Ovary (tissue), 9 donors: ENCODE results near the gene OXA1L. TPM values are rescaled to one million over a fixed set of nuclear protein-coding genes. Genes with fewer than 3 reads are reported as not detected.

Experiments used
- DNase-seq, 5 donors: peaks; one replicate each; pipeline ENCODE4 v3.0.0-alpha.2; 2019 to 2020
- H3K27ac ChIP-seq, 2 donors: fragments of 200-600 bp; one replicate each; pipeline versions ENCODE4 v1.5.1 to v1.8.0; 2019 to 2022
- H3K27me3 ChIP-seq: fragments of 200-600 bp; one replicate; pipeline ENCODE4 v1.8.0; 2022
- H3K36me3 ChIP-seq: fragments of 200-600 bp; sonication (generic); one replicate; pipeline ENCODE4 v1.5.1; 2019
- H3K4me1 ChIP-seq: one replicate; pipeline ENCODE4 v1.8.1; 2013; ENCODE audit warnings: mild to moderate bottlenecking, moderate library complexity; ENCODE audit not compliant: insufficient read depth
- H3K4me3 ChIP-seq: fragments of 200-600 bp; sonication (generic); one replicate; pipeline ENCODE4 v1.5.1; 2017
- H3K9me3 ChIP-seq, 2 donors: fragments of 200-600 bp in 1 of 2; sonication (generic) in 1 of 2; one replicate each; pipeline versions ENCODE4 v1.5.1 to v1.8.1; 2013 to 2019; ENCODE audit warnings: mild to moderate bottlenecking in 1 of 2, moderate library complexity in 1 of 2
- EP300 ChIP-seq: sonication (generic); formaldehyde crosslinking; IDR thresholded peaks from one replicate; pipeline ENCODE4 v1.6.1; 2017; ENCODE audit warnings: antibody characterized with exemption
- POLR2A ChIP-seq: fragments of 450-650 bp; IDR thresholded peaks from one replicate; pipeline ENCODE4 v1.6.1; 2017; ENCODE audit warnings: antibody characterized with exemption, mild to moderate bottlenecking, moderate library complexity
- WGBS, 3 donors: extraction: QIAGEN DNeasy Blood & Tissue Kit in 1 of 3; methylation state at CpG; one replicate each; pipeline versions ENCODE4 v1.1.5 to v1.1.7; 2013 to 2017; 5-methylcytosine and 5-hydroxymethylcytosine counted together
- intact Hi-C, 4 donors: fragments of 100-400 bp; cut with DNase I; formaldehyde crosslinking; loops; one replicate each; pipeline versions ENCODE4 v1.11.0 to v1.15.1; 2022 to 2023
- polyA plus RNA-seq, 2 donors: library from polyadenylated mRNA; stranded (reverse); fragments of 200-250 nt in 1 of 2; fragments of 350-450 nt in 1 of 2; fragmentation: Illumina TruSeq in 1 of 2; extraction: RNeasy Lipid Tissue Mini Kit (QIAGEN cat#74804) in 1 of 2; gene quantifications; one replicate each; pipeline ENCODE4 v1.2.3, GENCODE V29; 2013 to 2014
- total RNA-seq, 7 donors: library from RNA; depleted of rRNA in 2 of 7; stranded (reverse); fragments of >200 nt in 2 of 7; fragmentation: NEBNext Ultra II Directional in 3 of 7; extraction: Animal tissue kit (Norgen Biotek cat#: 25700) in 3 of 7; gene quantifications; one replicate each; pipeline versions ENCODE4 v1.1.0 to v1.2.4, GENCODE V29; 2016 to 2023
- TF ChIP-seq, protein P1 (sequence below), 3 donors: fragments of 450-650 bp in 2 of 3; fragments of 200-600 bp in 1 of 3; IDR thresholded peaks; one replicate each; pipeline versions ENCODE4 v1.5.1 to v1.8.0; 2016 to 2022; ENCODE audit warnings: antibody characterized with exemption in 3 of 3, mild to moderate bottlenecking in 1 of 3
- donor health status: DM: no; HTN: no; CAD: no; lungs with moderate emphysema.
- donor health status: DM: no; HTN: no; CAD: no.
- donor health status: Bipolar disorder and iron deficiency.
- donor health status: DM: yes; HTN: yes; CAD: no.
- donor health status: DM: no; HTN: no; CAD: no.
- donor health status: DM: yes; HTN: yes; CAD: no.

Gene OXA1L
- total and polyA plus RNA-seq, 9 donors, result 52.7 to 199 (median 85.5) TPM

- no peaks in the 10 kb centered on the region for H3K36me3 ChIP-seq
- no peaks in the 10 kb centered on the region for H3K4me1 ChIP-seq
- no peak overlapping the region for H3K27ac ChIP-seq
- DNase-seq, result no peak
- H3K4me3 ChIP-seq, result no peak overlapping the region
- no peaks in the 10 kb centered on the region for H3K9me3 ChIP-seq
- no peaks in the 10 kb centered on the region for H3K27me3 ChIP-seq
- 71 to 81% (median 78%) methylated on average over 9 of the region's 9 CpGs for WGBS, 3 donors
- TF ChIP-seq, protein P1, sequence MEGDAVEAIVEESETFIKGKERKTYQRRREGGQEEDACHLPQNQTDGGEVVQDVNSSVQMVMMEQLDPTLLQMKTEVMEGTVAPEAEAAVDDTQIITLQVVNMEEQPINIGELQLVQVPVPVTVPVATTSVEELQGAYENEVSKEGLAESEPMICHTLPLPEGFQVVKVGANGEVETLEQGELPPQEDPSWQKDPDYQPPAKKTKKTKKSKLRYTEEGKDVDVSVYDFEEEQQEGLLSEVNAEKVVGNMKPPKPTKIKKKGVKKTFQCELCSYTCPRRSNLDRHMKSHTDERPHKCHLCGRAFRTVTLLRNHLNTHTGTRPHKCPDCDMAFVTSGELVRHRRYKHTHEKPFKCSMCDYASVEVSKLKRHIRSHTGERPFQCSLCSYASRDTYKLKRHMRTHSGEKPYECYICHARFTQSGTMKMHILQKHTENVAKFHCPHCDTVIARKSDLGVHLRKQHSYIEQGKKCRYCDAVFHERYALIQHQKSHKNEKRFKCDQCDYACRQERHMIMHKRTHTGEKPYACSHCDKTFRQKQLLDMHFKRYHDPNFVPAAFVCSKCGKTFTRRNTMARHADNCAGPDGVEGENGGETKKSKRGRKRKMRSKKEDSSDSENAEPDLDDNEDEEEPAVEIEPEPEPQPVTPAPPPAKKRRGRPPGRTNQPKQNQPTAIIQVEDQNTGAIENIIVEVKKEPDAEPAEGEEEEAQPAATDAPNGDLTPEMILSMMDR (IDR thresholded peaks at IDR 0.05), result no peak
- TF ChIP-seq POLR2A (no peak), EP300 (no peak)
- intact Hi-C loops, result no loop called here
Measured at GRCh38 chr14:22813145-22813544, 46.7 kb downstream of the OXA1L start.

DNA sequence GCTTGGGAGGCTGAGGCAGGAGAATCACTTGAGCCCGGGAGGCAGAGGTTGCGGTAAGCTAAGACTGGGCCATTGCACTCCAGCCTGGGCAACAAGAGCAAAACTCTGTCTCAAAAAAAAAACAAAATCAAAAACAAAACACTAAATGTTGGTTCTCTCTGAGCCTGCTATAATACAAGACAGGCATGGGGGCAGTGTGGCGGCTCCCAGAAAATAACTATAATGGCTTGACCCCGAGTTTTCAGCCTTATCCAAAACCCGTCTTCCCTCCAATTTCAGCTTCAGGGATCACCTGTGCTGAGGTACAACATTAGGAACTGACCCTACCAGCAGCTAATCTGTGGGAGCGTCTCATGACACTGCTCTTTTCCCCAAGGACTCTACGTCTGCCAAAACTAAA lies 47.9 kb downstream of the OXA1L start:
- TF ChIP-seq, protein P1 (IDR thresholded peaks at IDR 0.05), result no peak
- no peak for TF ChIP-seq EP300
- no peak for TF ChIP-seq POLR2A
- intact Hi-C loops, result no loop called here
- no peak overlapping the region for H3K27ac ChIP-seq
- H3K4me1 ChIP-seq, result peaks cover under 1% of the 10 kb centered on the region
- DNase-seq, result no peak
- H3K27me3 ChIP-seq, result no peaks in the 10 kb centered on the region
- 54 to 67% (median 61%) methylated on average over 7 of the region's 7 CpGs for WGBS, 3 donors
- H3K36me3 ChIP-seq, result no peaks in the 10 kb centered on the region
- H3K4me3 ChIP-seq, result no peak overlapping the region
- no peaks in the 10 kb centered on the region for H3K9me3 ChIP-seq

- TF ChIP-seq EP300 (no peak), POLR2A (no peak)
- TF ChIP-seq, protein P1 (IDR thresholded peaks at IDR 0.05), result no peak
- DNase-seq, result no peak
- Histone ChIP-seq H3K4me3 (no peak within 1 kb of the TSS), H3K27me3 (no peaks in the 10 kb centered on the region), H3K36me3 (no peaks in the 10 kb centered on the region), H3K4me1 (peaks cover 4% of the 10 kb centered on the region), H3K27ac (no peak within 1 kb of the TSS), H3K9me3 (no peaks in the 10 kb centered on the region)
- intact Hi-C loops, result no loop called here
- 15 to 19% (median 19%) methylated on average over 10 of the region's 10 CpGs for WGBS, 3 donors
Measured at GRCh38 chr14:22814941-22815713, 48.6 kb downstream of the OXA1L start, which contains the start of gene SLC7A7. TSS of gene SLC7A7 (minus strand) at chr14:22815435. CDS start at chr14:22813398, 2,037 bp downstream.

DNA sequence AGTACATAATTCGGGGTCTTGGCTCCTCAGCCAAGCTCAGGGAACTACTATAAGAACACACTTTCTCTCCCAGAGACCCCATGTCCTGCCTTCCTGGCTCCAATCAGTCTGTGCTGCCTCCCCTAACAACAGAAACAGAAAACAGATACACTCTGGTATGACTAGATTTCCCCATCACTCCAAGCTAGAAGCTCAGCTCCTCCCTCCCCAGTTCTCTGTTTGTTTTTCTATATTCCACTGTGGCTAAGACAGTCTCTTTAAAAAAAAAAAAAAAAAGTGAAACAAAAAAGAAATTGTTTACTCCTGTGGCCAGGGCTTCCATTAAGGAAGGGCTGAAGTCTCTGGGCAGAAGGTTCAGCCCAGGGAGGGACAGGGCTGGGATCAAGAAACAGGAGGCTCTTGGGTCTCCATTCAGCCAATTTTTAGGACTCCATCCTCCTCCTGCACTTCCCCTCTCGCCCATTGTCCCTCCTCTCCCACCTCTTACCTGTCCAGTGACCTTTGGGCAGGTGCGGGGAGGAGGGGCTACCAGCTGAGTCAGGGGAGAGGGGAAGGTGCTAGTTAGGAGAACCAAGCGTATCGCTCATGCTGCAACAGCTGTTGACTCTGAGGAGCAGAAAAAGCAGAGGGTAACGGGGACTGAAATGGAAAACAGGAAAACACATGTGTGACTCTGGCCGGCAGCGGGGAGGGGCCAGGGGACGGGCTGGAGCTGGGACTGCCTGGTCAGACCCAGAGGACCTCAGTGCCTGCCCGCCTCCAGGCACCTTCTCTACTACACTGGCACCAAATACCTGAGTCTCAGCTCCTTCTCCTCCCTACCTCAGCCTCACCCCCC lies 52.9 kb downstream of the OXA1L start:
- Histone ChIP-seq H3K4me1 (peaks cover 4% of the 10 kb centered on the region), H3K27ac (no peak overlapping the region), H3K4me3 (no peak overlapping the region), H3K36me3 (no peaks in the 10 kb centered on the region), H3K27me3 (no peaks in the 10 kb centered on the region), H3K9me3 (no peaks in the 10 kb centered on the region)
- intact Hi-C loops, result no loop called here
- no peak for DNase-seq
- WGBS, 3 donors, result 20 to 30% (median 23%) methylated on average over 10 of the region's 10 CpGs
- TF ChIP-seq EP300 (no peak), POLR2A (no peak)
- TF ChIP-seq, protein P1 (IDR thresholded peaks at IDR 0.05), result no peak
